Measurements from ENCODE around the gene IKBKE. TPM values are rescaled to one million over a fixed set of nuclear protein-coding genes. Genes with fewer than 3 reads are reported as not detected.

The IKBKE gene
- total RNA-seq, 1 donor from 2014 or later = 2.9 TPM

- Histone ChIP-seq H3K36me3 (ENCODE audit: control insufficient read depth, insufficient read depth, low read length) (peaks cover 20% of the 10 kb centered on the region), H3K4me3 (ENCODE audit: low read depth, low read length) (no peak overlapping the region), H3K27me3 (ENCODE audit: control insufficient read depth, insufficient read depth, low read length) (no peaks in the 10 kb centered on the region)
- DNase-seq (ENCODE audit: low read depth) (no peak), FAIRE-seq (no peak)
- TF ChIP-seq CTCF (IDR thresholded peaks at IDR 0.05; ENCODE audit: insufficient read depth, low read length, severe bottlenecking) = no peak
Observed at GRCh38 chr1:206495011-206495461, 24.8 kb downstream of the IKBKE start.

GRCh38 chr1:206495493-206496046, 25.3 kb downstream of the IKBKE start:
- H3K36me3 ChIP-seq (ENCODE audit: control insufficient read depth, insufficient read depth, low read length) = peaks cover 18% of the 10 kb centered on the region

GRCh38 chr1:206496131-206496793, 26.0 kb downstream of the IKBKE start:
- FAIRE-seq (no peak), DNase-seq (ENCODE audit: low read depth) (no peak)
- TF ChIP-seq CTCF (IDR thresholded peaks at IDR 0.05; ENCODE audit: insufficient read depth, low read length, severe bottlenecking) = no peak
- Histone ChIP-seq H3K36me3 (ENCODE audit: control insufficient read depth, insufficient read depth, low read length) (peaks cover 15% of the 10 kb centered on the region), H3K27me3 (ENCODE audit: control insufficient read depth, insufficient read depth, low read length) (no peaks in the 10 kb centered on the region), H3K4me3 (ENCODE audit: low read depth, low read length) (no peak overlapping the region)

More at GRCh38 chr1:206495493-206496046, 25.3 kb downstream of the IKBKE start:
- Histone ChIP-seq H3K4me3 (ENCODE audit: low read depth, low read length) (no peak overlapping the region), H3K27me3 (ENCODE audit: control insufficient read depth, insufficient read depth, low read length) (no peaks in the 10 kb centered on the region)
- TF ChIP-seq CTCF (IDR thresholded peaks at IDR 0.05; ENCODE audit: insufficient read depth, low read length, severe bottlenecking) = no peak
- FAIRE-seq (no peak), DNase-seq (ENCODE audit: low read depth) (no peak)

- H3K36me3 ChIP-seq (ENCODE audit: control insufficient read depth, insufficient read depth, low read length) = peaks cover 9% of the 10 kb centered on the region
- DNase-seq (ENCODE audit: low read depth) (no peak), FAIRE-seq (no peak)
- H3K4me3 ChIP-seq (ENCODE audit: low read depth, low read length) = no peak overlapping the region
- no peak for TF ChIP-seq CTCF (IDR thresholded peaks at IDR 0.05; ENCODE audit: insufficient read depth, low read length, severe bottlenecking)
- no peaks in the 10 kb centered on the region for H3K27me3 ChIP-seq (ENCODE audit: control insufficient read depth, insufficient read depth, low read length)
Observed at GRCh38 chr1:206497363-206497762, 27.1 kb downstream of the IKBKE start.

- DNase-seq (ENCODE audit: low read depth) = no peak
- Histone ChIP-seq H3K36me3 (ENCODE audit: control insufficient read depth, insufficient read depth, low read length) (peaks cover 9% of the 10 kb centered on the region), H3K27me3 (ENCODE audit: control insufficient read depth, insufficient read depth, low read length) (no peaks in the 10 kb centered on the region), H3K4me3 (ENCODE audit: low read depth, low read length) (no peak overlapping the region)
- TF ChIP-seq CTCF (IDR thresholded peaks at IDR 0.05; ENCODE audit: insufficient read depth, low read length, severe bottlenecking) = no peak
- FAIRE-seq = no peak
Observed at GRCh38 chr1:206497774-206498173, 27.5 kb downstream of the IKBKE start.

Data from bronchial epithelial cell (primary cell).